Endothelial cell of umbilical vein (primary cell): ENCODE data around the gene TXNRD2.
A peak's percentile ranks its signal among the peaks of the same experiment; 100 is the strongest.

Source experiments
- CTCF ChIP-seq, 2 donors: IDR thresholded peaks; 1 replicate in 1 of 2; 2 replicates in 1 of 2; pipeline ENCODE4 v1.5.1; 2011; ENCODE audit warnings: low read length in 2 of 2, mild to moderate bottlenecking in 2 of 2, moderate library complexity in 2 of 2, control low read depth in 1 of 2, inconsistent platforms in 1 of 2, low read depth in 1 of 2; ENCODE audit not compliant: insufficient read depth in 1 of 2; ENCODE audit errors: extremely low read depth in 1 of 2
- EZH2 ChIP-seq: IDR thresholded peaks from 2 replicates; pipeline ENCODE4 v1.6.1; 2012; ENCODE audit warnings: borderline replicate concordance, low read depth, mild to moderate bottlenecking, moderate library complexity, low read length, inconsistent platforms; ENCODE audit not compliant: severe bottlenecking
- GATA2 ChIP-seq: IDR thresholded peaks from 2 replicates; pipeline ENCODE4 v1.7.0; 2011; ENCODE audit warnings: low read depth, mild to moderate bottlenecking, moderate library complexity, mixed read lengths, low read length; ENCODE audit not compliant: insufficient read length, insufficient read depth
- JUN ChIP-seq: IDR thresholded peaks from 2 replicates; pipeline ENCODE4 v1.6.1; 2011; ENCODE audit warnings: borderline replicate concordance, low read depth; ENCODE audit not compliant: insufficient read length, insufficient read depth
- MAX ChIP-seq: IDR thresholded peaks from 2 replicates; pipeline ENCODE4 v1.6.1; 2011; ENCODE audit not compliant: insufficient read depth, insufficient read length
- POLR2A ChIP-seq: IDR thresholded peaks from 2 replicates; pipeline ENCODE4 v1.6.1; 2012; ENCODE audit warnings: low read depth, mild to moderate bottlenecking, control low read depth, low read length
- POLR2AphosphoS5 ChIP-seq: IDR thresholded peaks from 2 replicates; pipeline ENCODE4 v1.6.1; 2012; ENCODE audit warnings: low read depth, mild to moderate bottlenecking, control low read depth, low read length, moderate library complexity; ENCODE audit not compliant: insufficient read depth

- TF ChIP-seq POLR2AphosphoS5: peak; percentile 8
- no peak for TF ChIP-seq CTCF (IDR thresholded peaks at IDR 0.05; ENCODE audit: extremely low read depth in 1 of 2, insufficient read depth in 1 of 2, low read depth in 1 of 2, low read length in 2 of 2)
- no peak for TF ChIP-seq POLR2A
- no peak for TF ChIP-seq EZH2
- no peak for TF ChIP-seq MAX
- TF ChIP-seq GATA2: no peak
- TF ChIP-seq JUN: no peak
Observed at GRCh38 chr22:19878461-19879245, 63.0 kb downstream of the TXNRD2 start.
